Natural killer cell (primary cell): ENCODE results near the gene MYEF2. TPM values are rescaled to one million over a fixed set of nuclear protein-coding genes. Genes with fewer than 3 reads are reported as not detected.

Source experiments
- ATAC-seq, 3 donors: fragments of 150-1000 bp in 2 of 3; fragments of 200-7000 bp in 1 of 3; cut with Tn5 transposase; 1 replicate in 1 of 3; 2 replicates in 2 of 3; pipeline ENCODE4 v1.10.0; 2021; ENCODE audit warnings: mild to moderate bottlenecking in 2 of 3, moderate library complexity in 2 of 3
- DNase-seq, 2 donors: peaks; one replicate each; pipeline versions ENCODE4 v3.0.0 to v3.0.0-alpha.2; 2013 to 2021; ENCODE audit warnings: mixed read lengths in 1 of 2
- H3K27ac ChIP-seq: one replicate; pipeline ENCODE4 v1.5.1; 2013; ENCODE audit warnings: mild to moderate bottlenecking, low read length
- H3K27me3 ChIP-seq: one replicate; pipeline ENCODE4 v1.6.1; 2013; ENCODE audit warnings: low read length; ENCODE audit not compliant: control insufficient read depth, insufficient read depth
- H3K36me3 ChIP-seq: one replicate; pipeline ENCODE4 v1.6.1; 2013; ENCODE audit warnings: low read length; ENCODE audit not compliant: control insufficient read depth, insufficient read depth
- H3K4me1 ChIP-seq: one replicate; pipeline ENCODE4 v1.6.1; 2013; ENCODE audit warnings: low read length; ENCODE audit not compliant: control insufficient read depth, insufficient read depth
- H3K4me3 ChIP-seq: one replicate; pipeline ENCODE4 v1.5.1; 2013; ENCODE audit warnings: low read length
- H3K9me3 ChIP-seq: one replicate; pipeline ENCODE4 v1.6.1; 2013; ENCODE audit warnings: low read length; ENCODE audit not compliant: control insufficient read depth, insufficient read depth
- H3K27ac Mint-ChIP-seq, 2 donors: one replicate each; pipeline ENCODE4 v1.8.0; 2022; ENCODE audit warnings: mild to moderate bottlenecking in 2 of 2, mixed read lengths in 2 of 2, moderate library complexity in 1 of 2
- H3K27me3 Mint-ChIP-seq, 2 donors: one replicate each; pipeline ENCODE4 v1.8.0; 2022; ENCODE audit warnings: low read depth in 2 of 2, mixed read lengths in 2 of 2
- H3K36me3 Mint-ChIP-seq: one replicate; pipeline ENCODE4 v1.8.0; 2022; ENCODE audit warnings: mixed read lengths
- H3K4me1 Mint-ChIP-seq, 2 donors: one replicate each; pipeline ENCODE4 v1.8.0; 2022; ENCODE audit warnings: mixed read lengths in 2 of 2
- H3K4me3 Mint-ChIP-seq: one replicate; pipeline ENCODE4 v1.8.0; 2022; ENCODE audit warnings: mild to moderate bottlenecking, moderate library complexity, mixed read lengths
- H3K9me3 Mint-ChIP-seq, 2 donors: one replicate each; pipeline ENCODE4 v1.8.0; 2022; ENCODE audit warnings: mixed read lengths in 2 of 2
- WGBS: methylation state at CpG from one replicate; pipeline ENCODE4 v1.1.7; 2013; ENCODE audit warnings: missing lambda C conversion rate; ENCODE audit not compliant: insufficient coverage; 5-methylcytosine and 5-hydroxymethylcytosine counted together
- intact Hi-C: fragments of 100-400 bp; cut with micrococcal nuclease; formaldehyde crosslinking; loops from one replicate; pipeline ENCODE4 v1.14.2; 2022
- total RNA-seq, 4 donors: library from RNA; stranded (reverse); fragments of 120-200 nt in 1 of 4; gene quantifications; one replicate each; pipeline versions ENCODE4 v1.2.3 to v1.2.4, GENCODE V29; 2013 to 2022
- TF ChIP-seq, protein P1 (sequence below): fragments of 200-600 bp; IDR thresholded peaks from one replicate; pipeline ENCODE4 v1.8.0; 2022; ENCODE audit warnings: antibody characterized with exemption

The MYEF2 gene
- total RNA-seq, 3 donors from 2014 or later (not counting 1 experiment from before 2014, with no cell fraction given), result 9.0 to 12.5 (median 10.7) TPM

- Histone ChIP-seq H3K27ac (no peak overlapping the region), H3K36me3 (no peaks in the 10 kb centered on the region), H3K4me1 (no peaks in the 10 kb centered on the region), H3K27me3 (no peaks in the 10 kb centered on the region), H3K4me3 (no peak overlapping the region), H3K9me3 (no peaks in the 10 kb centered on the region)
- no peak overlapping the region for H3K27ac Mint-ChIP-seq
- no peak for ATAC-seq
- no peak overlapping the region for H3K4me3 Mint-ChIP-seq
- intact Hi-C loops, result no loop called here
- H3K27me3 Mint-ChIP-seq, result no peaks in the 10 kb centered on the region
- TF ChIP-seq, protein P1, sequence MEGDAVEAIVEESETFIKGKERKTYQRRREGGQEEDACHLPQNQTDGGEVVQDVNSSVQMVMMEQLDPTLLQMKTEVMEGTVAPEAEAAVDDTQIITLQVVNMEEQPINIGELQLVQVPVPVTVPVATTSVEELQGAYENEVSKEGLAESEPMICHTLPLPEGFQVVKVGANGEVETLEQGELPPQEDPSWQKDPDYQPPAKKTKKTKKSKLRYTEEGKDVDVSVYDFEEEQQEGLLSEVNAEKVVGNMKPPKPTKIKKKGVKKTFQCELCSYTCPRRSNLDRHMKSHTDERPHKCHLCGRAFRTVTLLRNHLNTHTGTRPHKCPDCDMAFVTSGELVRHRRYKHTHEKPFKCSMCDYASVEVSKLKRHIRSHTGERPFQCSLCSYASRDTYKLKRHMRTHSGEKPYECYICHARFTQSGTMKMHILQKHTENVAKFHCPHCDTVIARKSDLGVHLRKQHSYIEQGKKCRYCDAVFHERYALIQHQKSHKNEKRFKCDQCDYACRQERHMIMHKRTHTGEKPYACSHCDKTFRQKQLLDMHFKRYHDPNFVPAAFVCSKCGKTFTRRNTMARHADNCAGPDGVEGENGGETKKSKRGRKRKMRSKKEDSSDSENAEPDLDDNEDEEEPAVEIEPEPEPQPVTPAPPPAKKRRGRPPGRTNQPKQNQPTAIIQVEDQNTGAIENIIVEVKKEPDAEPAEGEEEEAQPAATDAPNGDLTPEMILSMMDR, result no peak
- WGBS, result 61% methylated on average over 3 of the region's 3 CpGs
- DNase-seq, result no peak
- no peaks in the 10 kb centered on the region for H3K4me1 Mint-ChIP-seq
- H3K9me3 Mint-ChIP-seq, result peaks cover 0 to 2% of the 10 kb centered on the region in 2 donors
- H3K36me3 Mint-ChIP-seq, result peaks cover 6% of the 10 kb centered on the region
Measured at GRCh38 chr15:48168616-48169015, 9.5 kb downstream of the MYEF2 start.

GRCh38 chr15:48153526-48153925, 24.6 kb downstream of the MYEF2 start:
- no peaks in the 10 kb centered on the region for H3K36me3 Mint-ChIP-seq
- Histone ChIP-seq H3K4me3 (no peak overlapping the region), H3K27me3 (no peaks in the 10 kb centered on the region), H3K36me3 (peaks cover 3% of the 10 kb centered on the region), H3K4me1 (no peaks in the 10 kb centered on the region), H3K27ac (no peak overlapping the region), H3K9me3 (no peaks in the 10 kb centered on the region)
- ATAC-seq, result no peak
- H3K27me3 Mint-ChIP-seq, result no peaks in the 10 kb centered on the region
- DNase-seq, result no peak
- TF ChIP-seq, protein P1, result no peak
- H3K4me1 Mint-ChIP-seq, result no peaks in the 10 kb centered on the region
- WGBS, result no CpG with 5 or more reads among the region's 2 CpGs
- H3K4me3 Mint-ChIP-seq, result no peak overlapping the region
- peaks cover 0 to 2% of the 10 kb centered on the region in 2 donors for H3K9me3 Mint-ChIP-seq
- intact Hi-C loops, result no loop called here
- H3K27ac Mint-ChIP-seq, result no peak overlapping the region

DNA sequence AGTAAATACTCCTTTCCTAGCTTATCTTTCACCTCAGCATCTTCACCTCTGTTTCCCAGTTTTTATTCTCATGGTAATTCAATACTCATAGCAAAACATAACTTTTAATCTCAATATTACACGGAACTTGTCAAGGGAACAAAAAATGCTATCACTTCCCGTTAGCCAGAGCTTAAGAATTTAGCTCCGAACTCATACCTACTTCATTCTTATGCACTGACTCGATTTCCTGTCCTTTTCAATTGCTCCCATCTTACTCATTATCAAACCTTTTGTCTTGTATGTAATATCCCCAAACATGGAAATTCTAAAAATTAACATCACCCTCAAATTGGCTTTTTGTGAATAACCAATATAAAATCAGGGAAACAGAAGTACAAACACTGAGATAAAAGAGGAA, 28.2 kb downstream of the MYEF2 start:
- no peak for DNase-seq
- TF ChIP-seq, protein P1, result no peak
- Histone ChIP-seq H3K4me1 (no peaks in the 10 kb centered on the region), H3K9me3 (no peaks in the 10 kb centered on the region), H3K27me3 (no peaks in the 10 kb centered on the region), H3K36me3 (peaks cover 3% of the 10 kb centered on the region), H3K27ac (no peak overlapping the region), H3K4me3 (no peak overlapping the region)
- Mint-ChIP-seq H3K36me3 (no peaks in the 10 kb centered on the region), H3K9me3 (no peaks in the 10 kb centered on the region), H3K27me3 (no peaks in the 10 kb centered on the region), H3K4me3 (no peak overlapping the region), H3K27ac (no peak overlapping the region), H3K4me1 (no peaks in the 10 kb centered on the region)
- ATAC-seq, result no peak
- WGBS, result 90% methylated on average over 4 of the region's 4 CpGs
- intact Hi-C loops, result no loop called here

DNA sequence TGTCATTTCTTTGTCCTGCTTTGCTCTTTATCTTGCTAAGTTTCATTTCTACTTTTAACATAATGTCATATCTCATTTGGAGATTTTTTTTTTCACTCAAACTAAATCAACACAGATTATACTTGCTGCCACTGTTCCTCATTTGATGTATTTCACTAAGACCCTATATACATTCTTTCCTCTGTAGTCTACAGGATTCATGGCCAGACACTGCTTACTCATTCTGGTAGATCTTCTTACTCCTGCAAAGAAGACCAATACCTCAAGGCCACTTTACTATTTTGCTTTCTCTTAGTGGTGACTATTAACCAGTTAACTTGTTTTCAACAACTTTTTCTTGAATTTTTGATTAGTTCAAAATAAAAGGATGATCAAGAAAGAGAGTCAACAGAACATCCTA, 30.7 kb downstream of the MYEF2 start:
- Mint-ChIP-seq H3K4me1 (no peaks in the 10 kb centered on the region), H3K36me3 (no peaks in the 10 kb centered on the region), H3K9me3 (no peaks in the 10 kb centered on the region), H3K27me3 (no peaks in the 10 kb centered on the region), H3K4me3 (no peak overlapping the region), H3K27ac (no peak overlapping the region)
- TF ChIP-seq, protein P1, result no peak
- no peak for ATAC-seq
- Histone ChIP-seq H3K9me3 (no peaks in the 10 kb centered on the region), H3K27me3 (no peaks in the 10 kb centered on the region), H3K4me1 (no peaks in the 10 kb centered on the region), H3K4me3 (no peak overlapping the region), H3K36me3 (peaks cover 3% of the 10 kb centered on the region), H3K27ac (no peak overlapping the region)
- intact Hi-C loops, result no loop called here
- no peak for DNase-seq
